Panc1 (cell line): ENCODE data around the gene ZNF609. TPM values are rescaled to one million over a fixed set of nuclear protein-coding genes. Genes with fewer than 3 reads are reported as not detected.

Experiments
- ATAC-seq: fragments of 200-7000 bp; cut with Tn5 transposase; 2 replicates; pipeline ENCODE4 v1.9.1; 2020; ENCODE audit warnings: mild to moderate bottlenecking, moderate library complexity
- BruUV-seq: library from RNA; stranded (reverse); fragments of 400-500 nt; replicated peaks from 2 replicates; lab custom pipeline; 2021; lab: Mats Ljungman, UMichigan
- CTCF ChIA-PET: fragments of 300-600 bp; sonication (Branson Sonifier 250); formaldehyde crosslinking; loops from one replicate; lab custom pipeline; 2022; ENCODE audit warnings: antibody characterized with exemption; lab: Charles Lee
- POLR2A ChIA-PET: fragments of 300-600 bp; sonication (Branson Sonifier 250); formaldehyde crosslinking; loops from one replicate; lab custom pipeline; 2022; ENCODE audit warnings: antibody characterized with exemption; lab: Charles Lee
- DNase-seq: peaks from one replicate; pipeline ENCODE4 v3.0.0-alpha.2; 2010; ENCODE audit warnings: low read depth, low spot score
- H3K27ac ChIP-seq: 2 replicates; pipeline ENCODE4 v1.5.1; 2011; ENCODE audit warnings: mild to moderate bottlenecking, low read length, inconsistent platforms
- H3K27me3 ChIP-seq: fragments of 200-500 bp; sonication (Bioruptor generic); 2 replicates; pipeline ENCODE4 v1.6.0; 2014; ENCODE audit warnings: low read length, inconsistent platforms; ENCODE audit not compliant: control insufficient read depth, insufficient read depth
- H3K36me3 ChIP-seq: fragments of 200-500 bp; sonication (Bioruptor generic); 2 replicates; pipeline ENCODE4 v1.5.1; 2014; ENCODE audit warnings: inconsistent platforms, mild to moderate bottlenecking, low read length, moderate library complexity; ENCODE audit not compliant: control insufficient read depth, insufficient read depth
- H3K4me1 ChIP-seq: 2 replicates; pipeline ENCODE4 v1.5.1; 2011; ENCODE audit warnings: inconsistent platforms, mild to moderate bottlenecking, low read length, moderate library complexity; ENCODE audit not compliant: control insufficient read depth, insufficient read depth
- H3K4me3 ChIP-seq, 2 experiments: 2 replicates each; pipeline ENCODE4 v1.5.1; 2011 to 2012; ENCODE audit warnings: low read depth in 2 of 2, low read length in 2 of 2, mild to moderate bottlenecking in 2 of 2, inconsistent platforms in 1 of 2, moderate library complexity in 1 of 2
- H3K9me3 ChIP-seq: fragments of 200-500 bp; sonication (Bioruptor generic); 2 replicates; pipeline ENCODE4 v1.5.1; 2014; ENCODE audit warnings: low read depth, mild to moderate bottlenecking, inconsistent platforms, low read length, moderate library complexity; ENCODE audit not compliant: control insufficient read depth, insufficient read depth
- POLR2AphosphoS5 ChIP-seq: IDR thresholded peaks from 2 replicates; pipeline ENCODE4 v1.6.1; 2012; ENCODE audit warnings: mild to moderate bottlenecking, low read depth, low read length, moderate library complexity
- REST ChIP-seq, 2 experiments: IDR thresholded peaks; 2 replicates each; pipeline ENCODE4 v1.6.1; 2011 to 2012; ENCODE audit warnings: low read depth in 2 of 2, control low read depth in 1 of 2, low read length in 1 of 2, mild to moderate bottlenecking in 1 of 2, moderate library complexity in 1 of 2; ENCODE audit not compliant: insufficient read depth in 1 of 2
- SIN3A ChIP-seq: IDR thresholded peaks from 2 replicates; pipeline ENCODE4 v1.6.1; 2012; ENCODE audit warnings: low read depth, mild to moderate bottlenecking, low read length, moderate library complexity, borderline replicate concordance; ENCODE audit not compliant: insufficient read depth
- TCF7L2 ChIP-seq: IDR thresholded peaks from 2 replicates; pipeline ENCODE4 v1.6.1; 2011; ENCODE audit warnings: mild to moderate bottlenecking, low read depth, low read length, inconsistent platforms
- in situ Hi-C: cut with HindIII; loops from 2 replicates; pipeline ENCODE4 v1.10.0; 2016; ENCODE audit warnings: low sequenced_read_pairs, low pct_unique_long_range_greater_than_20kb
- intact Hi-C: fragments of 100-400 bp; cut with micrococcal nuclease; formaldehyde crosslinking; loops from one replicate; pipeline ENCODE4 v1.10.0; 2022; ENCODE audit not compliant: unreplicated experiment
- total RNA-seq: library from RNA; stranded (reverse); gene quantifications from one replicate; pipeline ENCODE4 v1.2.1, GENCODE V29; 2021; ENCODE audit not compliant: unreplicated experiment
- TF ChIP-seq, protein P1 (sequence below): fragments of 450-650 bp; IDR thresholded peaks from 2 replicates; pipeline ENCODE4 v1.5.1; 2017; ENCODE audit warnings: mild to moderate bottlenecking

Gene ZNF609
- total RNA-seq, 1 experiment from 2014 or later: 47.2 TPM

DNA sequence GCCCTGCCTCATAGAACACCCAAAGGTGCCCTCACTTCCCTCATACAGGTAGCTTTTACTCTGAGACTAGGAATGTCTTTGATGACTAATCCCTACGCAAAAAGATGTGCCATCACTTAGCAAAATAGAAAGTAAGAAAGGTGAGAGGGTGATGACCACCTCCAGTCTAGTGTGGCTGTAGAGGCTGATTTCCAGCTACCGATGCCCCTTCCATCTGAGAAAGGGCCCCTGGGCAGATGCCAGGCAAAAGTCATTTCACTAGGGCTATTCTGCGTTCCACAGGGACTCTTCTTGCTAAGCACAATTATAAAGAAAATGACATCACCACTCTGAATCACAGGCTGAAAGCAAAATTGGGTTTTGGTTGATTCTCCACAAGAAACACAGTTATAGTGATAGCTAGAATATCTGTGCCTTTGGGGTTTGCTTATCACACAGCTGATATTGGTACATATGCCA, 237.6 kb downstream of the ZNF609 start:
- BruUV-seq: no TSS peak
- Histone ChIP-seq H3K27me3 (no peaks in the 10 kb centered on the region), H3K4me1 (peaks cover 47% of the 10 kb centered on the region), H3K9me3 (no peaks in the 10 kb centered on the region), H3K27ac (no peak overlapping the region), H3K36me3 (peaks cover 4% of the 10 kb centered on the region; the same call in 1 of the 2 replicates), H3K4me3 (no peak overlapping the region)
- ATAC-seq: no peak
- CTCF ChIA-PET: no interaction called here
- in situ Hi-C loops (no loop called here), intact Hi-C loops (no loop called here)
- no peak for TF ChIP-seq REST (IDR thresholded peaks at IDR 0.05; ENCODE audit: insufficient read depth in 1 of 2, low read depth in 2 of 2, low read length in 1 of 2)
- no peak for TF ChIP-seq SIN3A
- TF ChIP-seq, protein P1, sequence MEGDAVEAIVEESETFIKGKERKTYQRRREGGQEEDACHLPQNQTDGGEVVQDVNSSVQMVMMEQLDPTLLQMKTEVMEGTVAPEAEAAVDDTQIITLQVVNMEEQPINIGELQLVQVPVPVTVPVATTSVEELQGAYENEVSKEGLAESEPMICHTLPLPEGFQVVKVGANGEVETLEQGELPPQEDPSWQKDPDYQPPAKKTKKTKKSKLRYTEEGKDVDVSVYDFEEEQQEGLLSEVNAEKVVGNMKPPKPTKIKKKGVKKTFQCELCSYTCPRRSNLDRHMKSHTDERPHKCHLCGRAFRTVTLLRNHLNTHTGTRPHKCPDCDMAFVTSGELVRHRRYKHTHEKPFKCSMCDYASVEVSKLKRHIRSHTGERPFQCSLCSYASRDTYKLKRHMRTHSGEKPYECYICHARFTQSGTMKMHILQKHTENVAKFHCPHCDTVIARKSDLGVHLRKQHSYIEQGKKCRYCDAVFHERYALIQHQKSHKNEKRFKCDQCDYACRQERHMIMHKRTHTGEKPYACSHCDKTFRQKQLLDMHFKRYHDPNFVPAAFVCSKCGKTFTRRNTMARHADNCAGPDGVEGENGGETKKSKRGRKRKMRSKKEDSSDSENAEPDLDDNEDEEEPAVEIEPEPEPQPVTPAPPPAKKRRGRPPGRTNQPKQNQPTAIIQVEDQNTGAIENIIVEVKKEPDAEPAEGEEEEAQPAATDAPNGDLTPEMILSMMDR: no peak
- no peak for TF ChIP-seq POLR2AphosphoS5
- TF ChIP-seq TCF7L2: no peak
- POLR2A ChIA-PET: no interaction called here
- no peak for DNase-seq

GRCh38 chr15:64698823-64699222, 238.4 kb downstream of the ZNF609 start:
- Histone ChIP-seq H3K27me3 (no peaks in the 10 kb centered on the region), H3K9me3 (no peaks in the 10 kb centered on the region), H3K36me3 (no peaks in the 10 kb centered on the region; the same call in 1 of the 2 replicates), H3K27ac (no peak overlapping the region), H3K4me1 (peaks cover 47% of the 10 kb centered on the region), H3K4me3 (no peak overlapping the region)
- in situ Hi-C loops (no loop called here), intact Hi-C loops (no loop called here)
- ATAC-seq (no peak), DNase-seq (no peak)
- ChIA-PET POLR2A (no interaction called here), CTCF (no interaction called here)
- no peak for TF ChIP-seq SIN3A
- TF ChIP-seq POLR2AphosphoS5: no peak
- TF ChIP-seq REST (IDR thresholded peaks at IDR 0.05; ENCODE audit: insufficient read depth in 1 of 2, low read depth in 2 of 2, low read length in 1 of 2): no peak
- TF ChIP-seq, protein P1: no peak
- TF ChIP-seq TCF7L2: no peak
- no TSS peak for BruUV-seq
